ENCODE results near the gene ATG10.

- no peak for TF ChIP-seq CTCF (IDR thresholded peaks at IDR 0.05)
- no peak for TF ChIP-seq ZFX (IDR thresholded peaks at IDR 0.05; ENCODE audit: borderline replicate concordance)
Measured at GRCh38 chr5:81965524-81965923, 6.3 kb upstream of the ATG10 start.

Measured in 22Rv1 (cell line).